ENCODE measurements around the gene TNPO1. TPM values are rescaled to one million over a fixed set of nuclear protein-coding genes. Genes with fewer than 3 reads are reported as not detected.

Gene TNPO1
- polyA plus RNA-seq, 2 of the 4 experiments (the other 2 are of a cell fraction) = 199 to 350 TPM

GRCh38 chr5:72837524-72838096 is 21.1 kb downstream of the TNPO1 start:
- ATAC-seq (peak in 1 of 2 experiments; percentile 8; a peak in 2 of 6 replicates), DNase-seq (ENCODE audit: low read depth in 1 of 2, low spot score in 1 of 2) (peak in 1 of 2 experiments; percentile 47), FAIRE-seq (peak; percentile 83)
- TF ChIP-seq KDM5A (IDR thresholded peaks at IDR 0.05) (no peak), JUN (IDR thresholded peaks at IDR 0.05) (no peak), HDAC2 (IDR thresholded peaks at IDR 0.05) (0 out of 2 replicates have a peak, but pooled peaks have one; percentile 52)
- TF ChIP-seq, protein P1, sequence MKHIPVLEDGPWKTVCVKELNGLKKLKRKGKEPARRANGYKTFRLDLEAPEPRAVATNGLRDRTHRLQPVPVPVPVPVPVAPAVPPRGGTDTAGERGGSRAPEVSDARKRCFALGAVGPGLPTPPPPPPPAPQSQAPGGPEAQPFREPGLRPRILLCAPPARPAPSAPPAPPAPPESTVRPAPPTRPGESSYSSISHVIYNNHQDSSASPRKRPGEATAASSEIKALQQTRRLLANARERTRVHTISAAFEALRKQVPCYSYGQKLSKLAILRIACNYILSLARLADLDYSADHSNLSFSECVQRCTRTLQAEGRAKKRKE (CRISPR knock-in tag; IDR thresholded peaks at IDR 0.05; ENCODE audit: low read depth) = no peak
- Histone ChIP-seq H3K27ac (peak overlapping the region; percentile 27 to 95), H3K4me2 (peak overlapping the region; percentile 63), H3K9me3 (no peaks in the 10 kb centered on the region), H3K4me3 (no peak overlapping the region), H3K4me1 (peaks cover 90% of the 10 kb centered on the region)
- CTCF ChIA-PET = interaction anchor here (1.1 to 1.8 kb wide), 2 partner anchors 8 to 20 kb away, joined by 3 to 6 read pairs; no protein-coding TSS in a partner anchor
- POLR2A ChIA-PET = interaction anchor here (1.1 kb wide), 1 partner anchor 21 kb away, joined by 3 read pairs; no protein-coding TSS in a partner anchor
- 22% methylated on average over 4 of the region's 4 CpGs for WGBS (ENCODE audit: missing lambda C conversion rate)

DNA sequence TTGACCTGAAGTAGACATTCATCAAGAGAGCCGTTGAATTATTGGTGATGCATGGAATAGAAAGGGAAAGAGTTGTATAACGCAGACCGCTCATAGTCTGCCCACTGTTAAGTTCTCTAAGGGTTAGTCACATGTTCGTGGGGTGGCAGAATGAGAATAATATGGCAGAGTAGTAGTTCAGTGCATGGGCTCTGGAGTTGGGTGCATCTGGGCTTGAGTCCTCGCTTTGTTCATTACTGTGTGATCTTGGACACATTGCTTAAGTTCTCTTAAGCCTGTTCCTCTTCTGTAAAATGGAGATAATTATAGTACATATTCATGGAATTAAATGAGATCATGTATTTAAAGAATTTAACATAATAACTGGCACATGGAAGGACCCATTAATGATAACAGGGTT is 23.6 kb downstream of the TNPO1 start:
- ChIA-PET CTCF (no interaction called here), POLR2A (no interaction called here)
- no peak for FAIRE-seq
- Histone ChIP-seq H3K4me3 (no peak overlapping the region), H3K27ac (peak overlapping the region; percentile 88 to 95), H3K9me3 (no peaks in the 10 kb centered on the region), H3K4me1 (peaks cover 100% of the 10 kb centered on the region), H3K4me2 (peak overlapping the region; percentile 63)
- no peak for DNase-seq (ENCODE audit: low read depth in 1 of 2, low spot score in 1 of 2)
- WGBS (ENCODE audit: missing lambda C conversion rate) = 70% methylated on average over 5 of the region's 5 CpGs
- ATAC-seq = no peak
- TF ChIP-seq, protein P2, sequence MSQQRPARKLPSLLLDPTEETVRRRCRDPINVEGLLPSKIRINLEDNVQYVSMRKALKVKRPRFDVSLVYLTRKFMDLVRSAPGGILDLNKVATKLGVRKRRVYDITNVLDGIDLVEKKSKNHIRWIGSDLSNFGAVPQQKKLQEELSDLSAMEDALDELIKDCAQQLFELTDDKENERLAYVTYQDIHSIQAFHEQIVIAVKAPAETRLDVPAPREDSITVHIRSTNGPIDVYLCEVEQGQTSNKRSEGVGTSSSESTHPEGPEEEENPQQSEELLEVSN (IDR thresholded peaks at IDR 0.05; ENCODE audit: borderline replicate concordance, low read depth) = no peak
- TF ChIP-seq, protein P3, sequence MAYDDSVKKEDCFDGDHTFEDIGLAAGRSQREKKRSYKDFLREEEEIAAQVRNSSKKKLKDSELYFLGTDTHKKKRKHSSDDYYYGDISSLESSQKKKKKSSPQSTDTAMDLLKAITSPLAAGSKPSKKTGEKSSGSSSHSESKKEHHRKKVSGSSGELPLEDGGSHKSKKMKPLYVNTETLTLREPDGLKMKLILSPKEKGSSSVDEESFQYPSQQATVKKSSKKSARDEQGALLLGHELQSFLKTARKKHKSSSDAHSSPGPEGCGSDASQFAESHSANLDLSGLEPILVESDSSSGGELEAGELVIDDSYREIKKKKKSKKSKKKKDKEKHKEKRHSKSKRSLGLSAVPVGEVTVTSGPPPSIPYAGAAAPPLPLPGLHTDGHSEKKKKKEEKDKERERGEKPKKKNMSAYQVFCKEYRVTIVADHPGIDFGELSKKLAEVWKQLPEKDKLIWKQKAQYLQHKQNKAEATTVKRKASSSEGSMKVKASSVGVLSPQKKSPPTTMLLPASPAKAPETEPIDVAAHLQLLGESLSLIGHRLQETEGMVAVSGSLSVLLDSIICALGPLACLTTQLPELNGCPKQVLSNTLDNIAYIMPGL (CRISPR knock-in tag; IDR thresholded peaks at IDR 0.05; ENCODE audit: borderline replicate concordance) = no peak
- TF ChIP-seq NFE2L2 (conservative IDR thresholded peaks at IDR 0.05; ENCODE audit: low read length) = no peak
- no peak for TF ChIP-seq FOXS1 (CRISPR knock-in tag; IDR thresholded peaks at IDR 0.05)
- TF ChIP-seq, protein P4, sequence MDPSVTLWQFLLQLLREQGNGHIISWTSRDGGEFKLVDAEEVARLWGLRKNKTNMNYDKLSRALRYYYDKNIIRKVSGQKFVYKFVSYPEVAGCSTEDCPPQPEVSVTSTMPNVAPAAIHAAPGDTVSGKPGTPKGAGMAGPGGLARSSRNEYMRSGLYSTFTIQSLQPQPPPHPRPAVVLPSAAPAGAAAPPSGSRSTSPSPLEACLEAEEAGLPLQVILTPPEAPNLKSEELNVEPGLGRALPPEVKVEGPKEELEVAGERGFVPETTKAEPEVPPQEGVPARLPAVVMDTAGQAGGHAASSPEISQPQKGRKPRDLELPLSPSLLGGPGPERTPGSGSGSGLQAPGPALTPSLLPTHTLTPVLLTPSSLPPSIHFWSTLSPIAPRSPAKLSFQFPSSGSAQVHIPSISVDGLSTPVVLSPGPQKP (IDR thresholded peaks at IDR 0.05; ENCODE audit: low read depth, low read length) = no peak
- no peak for TF ChIP-seq CTCF (IDR thresholded peaks at IDR 0.05)
- no peak for TF ChIP-seq FOSB (CRISPR knock-in tag; IDR thresholded peaks at IDR 0.05)
- no peak for TF ChIP-seq RAD21 (conservative IDR thresholded peaks at IDR 0.05 in 1 of 2, IDR thresholded peaks at IDR 0.05 in 1 of 2)
- no peak for TF ChIP-seq EHMT2 (IDR thresholded peaks at IDR 0.05; ENCODE audit: low read depth)
- TF ChIP-seq MYC (IDR thresholded peaks at IDR 0.05; ENCODE audit: borderline replicate concordance, low read length) = no peak
- no peak for TF ChIP-seq BHLHE40 (IDR thresholded peaks at IDR 0.05; ENCODE audit: low read depth, low read length)
- no peak for TF ChIP-seq JUNB (IDR thresholded peaks at IDR 0.05)
- no peak for TF ChIP-seq POLR2AphosphoS2 (conservative IDR thresholded peaks at IDR 0.05; ENCODE audit: low read length)
- TF ChIP-seq FOSL2 (IDR thresholded peaks at IDR 0.05) = no peak
- no peak for TF ChIP-seq FOSL2 (CRISPR knock-in tag; IDR thresholded peaks at IDR 0.05)
- TF ChIP-seq, protein P5, sequence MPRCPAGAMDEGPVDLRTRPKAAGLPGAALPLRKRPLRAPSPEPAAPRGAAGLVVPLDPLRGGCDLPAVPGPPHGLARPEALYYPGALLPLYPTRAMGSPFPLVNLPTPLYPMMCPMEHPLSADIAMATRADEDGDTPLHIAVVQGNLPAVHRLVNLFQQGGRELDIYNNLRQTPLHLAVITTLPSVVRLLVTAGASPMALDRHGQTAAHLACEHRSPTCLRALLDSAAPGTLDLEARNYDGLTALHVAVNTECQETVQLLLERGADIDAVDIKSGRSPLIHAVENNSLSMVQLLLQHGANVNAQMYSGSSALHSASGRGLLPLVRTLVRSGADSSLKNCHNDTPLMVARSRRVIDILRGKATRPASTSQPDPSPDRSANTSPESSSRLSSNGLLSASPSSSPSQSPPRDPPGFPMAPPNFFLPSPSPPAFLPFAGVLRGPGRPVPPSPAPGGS (IDR thresholded peaks at IDR 0.05) = no peak
- TF ChIP-seq, protein P6, sequence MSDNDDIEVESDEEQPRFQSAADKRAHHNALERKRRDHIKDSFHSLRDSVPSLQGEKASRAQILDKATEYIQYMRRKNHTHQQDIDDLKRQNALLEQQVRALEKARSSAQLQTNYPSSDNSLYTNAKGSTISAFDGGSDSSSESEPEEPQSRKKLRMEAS (IDR thresholded peaks at IDR 0.05) = no peak
- TF ChIP-seq HOXB5 (CRISPR knock-in tag; IDR thresholded peaks at IDR 0.05) = no peak

Measured in A549 (cell line).